CD4-positive, alpha-beta T cell treated with Interleukin-1 beta for 1 hour (primary cell): ENCODE results near the gene ZNF540.
"Not testable (repeated sequence)": the region's sequence is repeated elsewhere in the genome, so short reads cannot be mapped to it uniquely, and the experiment has no call there.

ENCODE experiments used
- DNase-seq, 2 donors: peaks; one replicate each; pipeline ENCODE4 v3.0.0-alpha.2; 2020 to 2022

ZNF540 gene

DNA sequence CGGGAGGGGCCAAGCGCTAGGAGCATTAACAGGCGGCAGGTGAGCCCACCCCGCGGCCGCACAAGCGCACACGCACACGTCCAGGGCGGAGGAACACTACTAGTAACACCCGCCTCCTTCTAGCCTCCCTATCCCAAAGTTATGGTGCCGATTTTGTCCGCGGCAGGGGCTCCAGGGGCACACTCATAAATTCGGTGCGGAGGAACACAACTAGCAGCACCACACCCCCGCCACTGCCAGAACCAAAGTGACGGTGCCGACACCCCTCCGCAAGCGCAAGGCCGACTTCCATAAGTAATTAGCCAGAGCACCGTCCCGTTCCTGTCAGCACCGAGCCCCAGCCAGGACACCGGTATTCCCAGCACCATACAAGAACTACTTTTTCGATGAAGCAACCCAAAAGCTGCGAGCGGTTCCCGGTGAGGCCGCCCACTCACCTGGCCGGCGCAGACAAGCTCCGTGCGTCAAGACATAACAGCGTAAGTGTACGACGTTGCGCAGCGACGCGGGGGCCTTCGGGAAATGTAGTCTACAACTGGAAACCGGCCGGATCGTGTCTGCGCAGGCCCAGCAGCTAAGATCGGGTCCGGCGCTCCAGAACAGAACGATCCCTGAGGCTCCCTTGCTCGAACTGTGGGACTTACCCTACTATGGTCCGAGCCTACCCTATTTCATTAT is at the start of gene ZNF540, which contains the start of gene ZNF571:
ZNF540 (plus strand) TSS at position 573 of the 678 bp plus-strand sequence. CDS start 3,572 bp downstream, outside the sequence.
ZNF571 (minus strand) TSS at position 489 of the 678 bp plus-strand sequence. CDS start 8,116 bp downstream, outside the sequence.
- DNase-seq, result peak; percentile 93

GRCh38 chr19:37551129-37551993 is 43.3 kb upstream of the ZNF540 start:
- DNase-seq, result peak; percentile 71 to 75

DNA sequence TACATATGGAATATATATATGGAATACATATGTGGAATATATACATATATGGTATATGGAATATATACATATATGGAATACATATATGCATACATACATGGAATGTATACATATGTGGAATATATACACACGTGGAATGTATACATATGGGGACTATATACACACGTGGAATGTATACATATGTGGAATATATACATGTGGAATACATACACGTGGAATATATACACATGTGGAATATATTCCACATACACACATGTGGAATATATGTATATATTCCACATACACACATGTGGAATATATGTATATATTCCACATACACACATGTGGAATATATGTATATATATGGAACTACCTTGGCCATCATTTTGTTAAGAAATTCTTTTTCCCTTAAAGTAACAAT is 31.2 kb upstream of the ZNF540 start:
- DNase-seq, result no peak

DNA sequence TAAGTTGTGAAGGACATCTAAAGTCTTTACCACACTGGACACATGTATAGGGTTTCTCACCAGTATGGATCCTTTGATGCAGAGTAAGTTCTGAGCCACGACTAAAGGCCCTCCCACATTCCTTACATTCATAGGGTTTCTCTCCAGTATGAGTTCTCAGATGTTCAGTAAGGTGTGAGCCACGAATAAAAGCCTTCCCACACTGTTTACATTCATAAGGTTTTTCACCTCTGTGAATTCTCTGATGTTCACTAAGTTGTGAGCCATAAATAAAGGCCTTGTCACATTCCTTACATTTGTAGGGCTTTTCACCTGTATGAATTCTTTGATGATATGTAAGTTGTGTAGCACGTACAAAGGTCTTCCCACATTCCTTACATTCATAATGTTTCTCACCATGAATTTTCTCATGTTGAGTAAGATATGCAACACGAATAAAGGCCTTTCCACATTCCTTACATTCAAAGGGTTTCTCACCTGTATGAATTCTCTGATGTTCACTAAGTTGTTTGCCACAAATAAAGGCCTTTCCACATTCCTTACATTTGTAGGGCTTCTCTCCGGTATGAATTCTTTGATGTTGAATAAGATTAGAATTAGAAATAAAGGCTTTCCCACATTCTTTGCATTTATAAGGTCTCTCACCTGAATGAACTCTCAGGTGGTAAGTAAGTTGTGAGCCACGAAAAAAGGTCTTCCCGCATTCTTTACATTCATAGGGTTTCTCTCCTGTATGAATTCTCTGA is 29.9 kb upstream of the ZNF540 start:
- no peak for DNase-seq

DNA sequence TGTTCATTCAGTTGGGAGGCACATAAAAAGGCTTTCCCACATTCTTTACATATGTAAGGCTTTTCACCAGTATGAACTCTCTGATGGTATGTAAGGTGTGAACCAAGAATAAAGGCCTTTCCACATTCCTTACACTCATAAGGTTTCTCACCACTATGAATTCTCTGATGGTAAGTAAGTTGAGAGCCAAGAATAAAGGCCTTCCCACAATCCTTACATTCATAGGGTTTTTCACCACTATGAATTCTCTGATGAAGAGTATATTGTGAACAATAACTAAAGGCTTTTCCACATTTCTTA is 29.4 kb upstream of the ZNF540 start:
- no peak for DNase-seq

GRCh38 chr19:37572203-37572602 is 22.5 kb upstream of the ZNF540 start:
- DNase-seq, result no peak

GRCh38 chr19:37583340-37583739 is 11.3 kb upstream of the ZNF540 start:
- no peak for DNase-seq

GRCh38 chr19:37593996-37594303 is 726 bp upstream of the ZNF540 start:
- DNase-seq, result no peak

GRCh38 chr19:37594982-37595382 is 306 bp downstream of the ZNF540 start:
- DNase-seq, result peak; percentile 79 to 81

- no peak for DNase-seq
Observed at GRCh38 chr19:37635076-37636056, 40.7 kb downstream of the ZNF540 start.

DNA sequence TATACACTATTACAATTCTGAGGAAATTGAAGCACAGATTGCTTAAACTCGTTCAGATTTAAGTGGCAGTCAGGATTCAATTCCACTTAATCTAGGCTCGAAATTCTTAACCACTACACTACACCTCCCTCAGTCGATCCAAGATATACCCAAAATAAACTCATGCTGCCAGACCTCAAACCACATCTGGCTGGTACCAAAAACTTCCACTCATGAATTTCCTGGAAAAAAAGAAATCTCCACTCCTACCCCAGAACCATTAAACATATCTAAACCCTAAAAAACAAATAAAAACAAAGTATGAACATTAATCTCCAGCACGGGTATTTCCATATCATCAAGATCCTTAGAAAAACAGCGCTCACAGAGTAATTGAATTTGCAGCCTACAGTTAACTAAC is 59.4 kb downstream of the ZNF540 start:
- no peak for DNase-seq

DNA sequence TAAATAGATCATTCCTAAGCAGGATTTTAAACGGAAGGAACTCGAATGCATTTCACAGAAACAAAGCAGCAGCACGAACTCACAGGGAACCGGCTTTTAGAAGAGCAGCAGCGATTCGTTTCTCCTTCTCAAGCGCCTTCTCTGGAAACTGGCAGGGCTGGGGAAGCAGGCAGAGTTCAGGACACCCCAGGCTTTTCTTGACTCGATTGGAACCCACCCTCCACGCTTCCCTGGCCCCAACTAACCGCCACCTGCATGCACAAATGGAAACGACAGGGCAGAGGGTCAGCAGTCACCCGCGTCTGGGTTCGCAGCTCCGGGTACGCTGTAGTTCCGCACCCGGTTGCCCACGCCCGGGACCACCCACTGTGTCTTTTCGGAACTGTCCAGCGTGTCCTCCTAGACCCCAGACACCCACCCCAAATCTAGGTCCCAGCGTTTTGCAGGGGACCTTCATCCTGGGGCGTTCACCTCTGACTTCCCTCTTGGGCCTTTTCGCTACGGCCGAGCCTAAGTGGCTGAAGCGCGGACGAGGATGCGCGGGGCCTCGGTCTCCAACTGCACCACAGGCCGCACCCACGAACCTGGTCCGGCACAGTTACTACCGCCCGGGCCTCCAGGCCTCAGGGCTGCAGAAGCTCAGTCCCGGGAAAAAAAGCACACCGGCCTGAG is 60.1 kb downstream of the ZNF540 start:
- peak; percentile 8 to 9 for DNase-seq

DNA sequence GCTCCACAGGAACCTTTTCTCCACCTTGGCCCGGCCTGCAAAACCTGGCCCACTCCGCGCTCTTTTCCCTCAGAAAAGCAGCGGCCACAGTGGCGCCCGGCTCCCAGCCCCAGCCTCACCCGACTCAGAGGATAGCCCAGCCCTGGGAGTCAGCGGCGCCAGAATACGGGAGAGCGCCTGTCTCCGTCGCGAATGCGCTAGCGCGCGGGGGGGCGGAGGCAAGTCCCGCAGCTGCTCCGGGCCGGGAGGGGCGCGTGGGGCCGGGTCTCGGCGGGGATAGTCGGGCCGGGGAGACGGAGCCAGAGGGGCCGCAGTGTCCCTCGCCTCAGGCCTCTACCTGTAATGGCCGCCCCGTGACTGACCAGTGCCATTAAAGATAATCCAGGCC is 60.6 kb downstream of the ZNF540 start, which contains the start of gene ZFP30:
ZFP30 (minus strand) TSS at position 165 of the 388 bp plus-strand sequence. CDS start 7,643 bp downstream, outside the sequence.
- DNase-seq, result peak; percentile 72

DNA sequence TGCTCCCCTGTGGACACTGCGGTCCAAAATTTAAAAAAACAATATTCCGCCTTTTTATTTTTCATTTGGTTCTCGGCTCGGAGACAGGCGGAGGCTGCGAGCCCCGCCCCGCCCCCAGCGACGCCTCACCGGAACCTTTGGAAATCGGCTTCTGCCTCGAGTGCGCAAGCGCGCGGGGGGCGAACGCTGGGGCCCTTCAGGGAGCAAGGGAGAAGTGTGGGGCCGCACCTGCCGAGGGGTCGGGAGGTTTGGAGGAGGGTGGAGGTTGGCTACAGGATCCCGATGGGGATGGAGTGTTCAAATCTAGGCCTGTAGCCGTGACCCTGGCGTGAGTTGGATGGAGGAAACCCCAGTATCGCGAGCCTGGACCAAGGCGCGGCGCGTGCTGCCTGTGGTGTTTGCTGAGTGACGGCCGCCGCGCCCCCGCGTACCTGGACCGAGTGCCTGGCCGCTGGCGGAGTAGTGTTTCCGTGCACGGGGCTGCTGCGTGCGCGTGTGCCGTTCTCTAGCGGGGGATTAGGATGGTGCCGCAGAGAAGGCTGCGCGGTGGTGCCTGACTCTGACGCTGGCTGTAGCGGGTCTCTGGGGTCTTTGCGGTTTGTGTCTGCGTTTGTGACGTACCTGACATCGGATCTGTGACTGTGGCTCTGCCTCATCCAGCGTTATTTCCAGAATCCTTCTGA is 61.2 kb downstream of the ZNF540 start:
- DNase-seq, result peak; percentile 83 to 84

- DNase-seq, result not testable (repeated sequence)
Observed at GRCh38 chr19:37657157-37657556, 62.5 kb downstream of the ZNF540 start.
